Smooth muscle cell (in vitro differentiated cells): ENCODE results near the gene IRF2. TPM values are rescaled to one million over a fixed set of nuclear protein-coding genes. Genes with fewer than 3 reads are reported as not detected.

Experiments used
- DNase-seq: peaks from one replicate; lab custom pipeline; 2025; ENCODE audit not compliant: unreplicated experiment; lab: John Stamatoyannopoulos, UW
- H2AFZ ChIP-seq: fragments of 200-600 bp; sonication (generic); 2 replicates; pipeline ENCODE4 v1.6.0; 2016; ENCODE audit warnings: antibody characterized with exemption, low read depth, mild to moderate bottlenecking
- H3F3A ChIP-seq: fragments of 200-600 bp; sonication (generic); 2 replicates; pipeline ENCODE4 v1.6.0; 2017; ENCODE audit warnings: antibody characterized with exemption, low read depth
- H3K27ac ChIP-seq: fragments of 200-600 bp; sonication (generic); 2 replicates; pipeline ENCODE4 v1.5.1; 2016; ENCODE audit warnings: low read depth, mild to moderate bottlenecking
- H3K27me3 ChIP-seq: fragments of 200-600 bp; sonication (generic); 2 replicates; pipeline ENCODE4 v1.6.1; 2016; ENCODE audit warnings: low read depth, mild to moderate bottlenecking
- H3K36me3 ChIP-seq: fragments of 200-600 bp; sonication (generic); 2 replicates; pipeline ENCODE4 v1.5.1; 2016; ENCODE audit warnings: low read depth
- H3K4me1 ChIP-seq: fragments of 200-600 bp; sonication (generic); 2 replicates; pipeline ENCODE4 v1.5.1; 2016; ENCODE audit warnings: low read depth
- H3K4me2 ChIP-seq: fragments of 200-600 bp; sonication (generic); 2 replicates; pipeline ENCODE4 v1.6.0; 2016; ENCODE audit warnings: mild to moderate bottlenecking
- H3K4me3 ChIP-seq: fragments of 200-600 bp; sonication (generic); 2 replicates; pipeline ENCODE4 v1.5.1; 2016; ENCODE audit warnings: mild to moderate bottlenecking
- H3K79me2 ChIP-seq: fragments of 200-600 bp; sonication (generic); 2 replicates; pipeline ENCODE4 v1.6.0; 2016; ENCODE audit warnings: low read depth, mild to moderate bottlenecking
- H3K9ac ChIP-seq: fragments of 200-600 bp; sonication (generic); 2 replicates; pipeline ENCODE4 v1.6.0; 2016; ENCODE audit warnings: low read depth
- H3K9me3 ChIP-seq: fragments of 200-600 bp; sonication (generic); replicated peaks from 2 replicates; pipeline ENCODE4 v1.5.1; 2016; ENCODE audit warnings: low read depth
- H4K20me1 ChIP-seq: fragments of 200-600 bp; sonication (generic); 2 replicates; pipeline ENCODE4 v1.6.0; 2016; ENCODE audit warnings: low read depth
- WGBS: methylation state at CpG from one replicate; pipeline ENCODE4 v1.1.7; 2016; ENCODE audit warnings: low lambda C conversion rate; 5-methylcytosine and 5-hydroxymethylcytosine counted together
- polyA plus RNA-seq: library from polyadenylated mRNA; unstranded; fragments of >200 nt; fragmentation: Nextera tagmentation; extraction: Ambion mirVana; gene quantifications from 2 replicates; pipeline ENCODE4 v1.2.1, GENCODE V29; 2016
- total RNA-seq: library from RNA; depleted of rRNA; stranded (reverse); fragments of >200 nt; gene quantifications from 2 replicates; pipeline ENCODE4 v1.2.3, GENCODE V29; 2014
- TF ChIP-seq, protein P1 (sequence below): fragments of 200-600 bp; sonication (generic); IDR thresholded peaks from 2 replicates; pipeline ENCODE4 v1.5.1; 2017; ENCODE audit warnings: borderline replicate concordance, mild to moderate bottlenecking, antibody characterized with exemption; ENCODE audit not compliant: insufficient read depth, poor library complexity, severe bottlenecking

The IRF2 gene
- total and polyA plus RNA-seq, 2 experiments from 2014 or later = 10.2 to 21.6 TPM

DNA sequence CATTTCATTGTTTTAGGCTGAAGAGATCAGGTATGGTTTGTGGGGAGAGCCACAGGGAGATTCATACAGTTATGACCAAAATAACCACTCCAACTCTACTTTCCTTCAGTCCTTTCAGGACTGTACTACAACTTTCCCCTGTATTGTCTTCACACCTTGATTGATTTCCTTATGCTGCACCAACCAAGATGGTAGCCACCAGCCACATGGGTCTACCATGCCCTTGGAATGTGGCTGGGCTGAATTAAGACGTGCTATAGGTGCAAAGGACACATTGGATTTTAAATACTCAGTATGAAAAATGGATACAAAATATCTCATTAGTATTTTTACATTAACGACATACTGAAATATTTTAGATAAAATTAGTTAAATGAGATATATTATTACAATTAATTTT is 11.2 kb downstream of the IRF2 start:
- H3K9ac ChIP-seq = no peak overlapping the region
- H3K36me3 ChIP-seq = no peaks in the 10 kb centered on the region
- TF ChIP-seq, protein P1, sequence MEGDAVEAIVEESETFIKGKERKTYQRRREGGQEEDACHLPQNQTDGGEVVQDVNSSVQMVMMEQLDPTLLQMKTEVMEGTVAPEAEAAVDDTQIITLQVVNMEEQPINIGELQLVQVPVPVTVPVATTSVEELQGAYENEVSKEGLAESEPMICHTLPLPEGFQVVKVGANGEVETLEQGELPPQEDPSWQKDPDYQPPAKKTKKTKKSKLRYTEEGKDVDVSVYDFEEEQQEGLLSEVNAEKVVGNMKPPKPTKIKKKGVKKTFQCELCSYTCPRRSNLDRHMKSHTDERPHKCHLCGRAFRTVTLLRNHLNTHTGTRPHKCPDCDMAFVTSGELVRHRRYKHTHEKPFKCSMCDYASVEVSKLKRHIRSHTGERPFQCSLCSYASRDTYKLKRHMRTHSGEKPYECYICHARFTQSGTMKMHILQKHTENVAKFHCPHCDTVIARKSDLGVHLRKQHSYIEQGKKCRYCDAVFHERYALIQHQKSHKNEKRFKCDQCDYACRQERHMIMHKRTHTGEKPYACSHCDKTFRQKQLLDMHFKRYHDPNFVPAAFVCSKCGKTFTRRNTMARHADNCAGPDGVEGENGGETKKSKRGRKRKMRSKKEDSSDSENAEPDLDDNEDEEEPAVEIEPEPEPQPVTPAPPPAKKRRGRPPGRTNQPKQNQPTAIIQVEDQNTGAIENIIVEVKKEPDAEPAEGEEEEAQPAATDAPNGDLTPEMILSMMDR = no peak
- no peak overlapping the region for H2AFZ ChIP-seq
- H3K9me3 ChIP-seq = no peaks in the 10 kb centered on the region
- no peaks in the 10 kb centered on the region for H3K27me3 ChIP-seq
- no peaks in the 10 kb centered on the region for H3F3A ChIP-seq
- peaks cover 68% of the 10 kb centered on the region for H3K79me2 ChIP-seq
- no peak for DNase-seq
- H3K4me3 ChIP-seq = no peak overlapping the region
- H4K20me1 ChIP-seq = peaks cover 68% of the 10 kb centered on the region
- no peak overlapping the region for H3K4me2 ChIP-seq
- H3K27ac ChIP-seq = no peak overlapping the region
- 96% methylated on average over 2 of the region's 2 CpGs for WGBS
- H3K4me1 ChIP-seq = peaks cover 3% of the 10 kb centered on the region

DNA sequence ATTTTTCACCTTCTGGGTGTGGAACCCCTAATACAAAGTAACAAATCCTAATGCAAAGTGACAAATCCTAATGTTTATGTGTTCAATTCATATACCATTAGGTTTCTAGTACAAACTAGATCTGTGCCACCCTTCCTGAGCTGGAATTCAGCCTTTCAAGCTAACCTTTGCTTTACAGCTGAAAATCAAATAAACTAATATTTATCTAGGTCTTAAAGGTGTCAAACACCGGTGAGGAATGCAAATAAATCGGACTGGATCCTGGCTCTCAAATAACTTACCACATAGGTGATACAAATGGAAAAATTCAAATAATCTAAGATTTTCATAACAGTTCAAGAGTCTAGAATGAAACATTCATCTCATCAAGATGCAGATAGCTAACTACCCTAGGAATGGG is 11.6 kb downstream of the IRF2 start:
- Histone ChIP-seq H3K4me3 (no peak overlapping the region), H3K9ac (no peak overlapping the region), H3F3A (no peaks in the 10 kb centered on the region), H3K36me3 (no peaks in the 10 kb centered on the region), H3K4me1 (peaks cover 3% of the 10 kb centered on the region), H3K9me3 (no peaks in the 10 kb centered on the region), H2AFZ (no peak overlapping the region), H3K27ac (no peak overlapping the region), H3K79me2 (peaks cover 67% of the 10 kb centered on the region), H3K27me3 (no peaks in the 10 kb centered on the region), H3K4me2 (no peak overlapping the region), H4K20me1 (peaks cover 68% of the 10 kb centered on the region)
- no peak for DNase-seq
- WGBS = 98% methylated on average over 2 of the region's 2 CpGs
- TF ChIP-seq, protein P1 = no peak

DNA sequence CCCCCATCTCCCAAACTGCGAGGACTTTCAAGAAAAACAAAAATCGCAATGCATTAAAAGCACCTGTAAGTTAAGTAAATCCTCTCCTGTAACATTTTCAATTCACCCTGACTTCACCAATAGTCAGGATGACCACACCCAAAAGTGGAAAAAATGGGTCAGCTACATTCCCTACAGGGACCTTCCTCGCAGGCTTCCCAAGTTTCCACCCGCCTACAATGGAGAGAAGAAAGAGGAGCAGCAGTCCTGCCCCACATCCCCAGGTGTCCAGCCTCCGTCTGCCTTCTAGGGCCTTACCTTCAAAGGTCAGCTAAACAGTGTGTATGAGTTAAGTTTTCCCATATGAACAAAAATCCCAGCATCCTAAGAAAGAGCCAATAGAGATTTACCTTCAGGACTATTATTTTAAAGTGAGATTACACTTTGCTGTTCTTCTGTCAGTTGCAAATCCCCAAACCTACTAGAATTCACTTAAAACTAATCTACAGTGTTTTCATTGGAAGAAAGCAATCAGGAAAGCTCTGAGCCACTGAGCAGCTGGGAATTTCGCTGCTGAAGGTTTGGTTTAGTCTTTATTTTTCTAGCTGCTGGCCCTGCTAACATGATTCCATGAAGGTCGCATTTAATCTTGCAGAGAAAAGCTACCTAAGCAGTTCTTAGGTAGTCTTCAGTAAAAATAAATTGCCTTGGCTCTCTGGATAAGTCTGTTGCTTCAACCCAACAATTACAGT is 12.5 kb downstream of the IRF2 start:
- H3K4me2 ChIP-seq = no peak overlapping the region
- H3K9ac ChIP-seq = no peak overlapping the region
- H3K79me2 ChIP-seq = peaks cover 63% of the 10 kb centered on the region
- H3K4me1 ChIP-seq = peaks cover 3% of the 10 kb centered on the region
- TF ChIP-seq, protein P1 = no peak
- H3K9me3 ChIP-seq = no peaks in the 10 kb centered on the region
- H3F3A ChIP-seq = no peaks in the 10 kb centered on the region
- no peak overlapping the region for H3K27ac ChIP-seq
- H3K4me3 ChIP-seq = no peak overlapping the region
- WGBS = 87% methylated on average over 7 of the region's 7 CpGs
- H4K20me1 ChIP-seq = peaks cover 68% of the 10 kb centered on the region
- no peak overlapping the region for H2AFZ ChIP-seq
- DNase-seq = no peak
- H3K27me3 ChIP-seq = no peaks in the 10 kb centered on the region
- no peaks in the 10 kb centered on the region for H3K36me3 ChIP-seq
